SK-N-MC (cell line): ENCODE measurements around the gene DHX8.

Experiments used
- DNase-seq: peaks from one replicate; pipeline ENCODE4 v3.0.0-alpha.2; 2011; ENCODE audit warnings: low read depth, low spot score
- H3K27ac ChIP-seq: fragments of 200-600 bp; sonication (generic); 2 replicates; pipeline ENCODE4 v1.5.1; 2016; ENCODE audit warnings: mixed run types
- H3K36me3 ChIP-seq: fragments of 200-600 bp; sonication (generic); 2 replicates; pipeline ENCODE4 v1.6.1; 2017; ENCODE audit warnings: antibody characterized with exemption, low read length, mixed read lengths; ENCODE audit not compliant: insufficient read depth
- H3K4me3 ChIP-seq: fragments of 200-600 bp; sonication (generic); 2 replicates; pipeline ENCODE4 v1.5.1; 2016
- H3K9ac ChIP-seq: fragments of 200-600 bp; sonication (generic); 2 replicates; pipeline ENCODE4 v1.8.0; 2017; ENCODE audit warnings: mixed run types, mixed read lengths; ENCODE audit not compliant: insufficient read length
- H3K9me3 ChIP-seq: fragments of 200-600 bp; sonication (generic); 2 replicates; pipeline ENCODE4 v1.6.1; 2017; ENCODE audit warnings: low read depth, mild to moderate bottlenecking, antibody characterized with exemption, low read length, moderate library complexity, mixed read lengths
- EZH2 ChIP-seq: fragments of 200-600 bp; sonication (generic); IDR thresholded peaks from one replicate; pipeline ENCODE4 v1.6.1; 2017; ENCODE audit warnings: antibody characterized with exemption
- FOXP2 ChIP-seq: optimal IDR thresholded peaks from 2 replicates; pipeline ENCODE3; 2011; ENCODE audit warnings: mild to moderate bottlenecking, moderate library complexity; ENCODE audit not compliant: insufficient read depth; ENCODE audit errors: extremely low read length, control extremely low read depth
- POLR2AphosphoS5 ChIP-seq: IDR thresholded peaks from 2 replicates; pipeline ENCODE4 v1.6.1; 2012; ENCODE audit warnings: mild to moderate bottlenecking, low read depth, low read length, borderline replicate concordance

Gene DHX8

GRCh38 chr17:43558805-43559160 is 75.0 kb downstream of the DHX8 start:
- no peak for TF ChIP-seq FOXP2
- TF ChIP-seq EZH2 = no peak
- no peak for TF ChIP-seq POLR2AphosphoS5
- DNase-seq = no peak
- Histone ChIP-seq H3K4me3 (no peak overlapping the region), H3K27ac (no peak overlapping the region), H3K9ac (no peak overlapping the region), H3K36me3 (no peaks in the 10 kb centered on the region), H3K9me3 (no peaks in the 10 kb centered on the region)

GRCh38 chr17:43559161-43559816 is 75.5 kb downstream of the DHX8 start:
- Histone ChIP-seq H3K27ac (no peak overlapping the region), H3K9me3 (no peaks in the 10 kb centered on the region), H3K36me3 (no peaks in the 10 kb centered on the region), H3K9ac (no peak overlapping the region), H3K4me3 (no peak overlapping the region)
- DNase-seq = no peak
- TF ChIP-seq FOXP2 (no peak), POLR2AphosphoS5 (no peak)

- no peak for DNase-seq
- Histone ChIP-seq H3K9ac (no peak overlapping the region), H3K27ac (no peak overlapping the region), H3K36me3 (no peaks in the 10 kb centered on the region), H3K4me3 (no peak overlapping the region), H3K9me3 (no peaks in the 10 kb centered on the region)
- TF ChIP-seq EZH2 (no peak), FOXP2 (no peak), POLR2AphosphoS5 (no peak)
Measured at GRCh38 chr17:43560461-43561427, 77.0 kb downstream of the DHX8 start.

GRCh38 chr17:43562679-43563599 is 79.2 kb downstream of the DHX8 start:
- no peak for DNase-seq
- TF ChIP-seq FOXP2 (no peak), EZH2 (no peak), POLR2AphosphoS5 (no peak)

GRCh38 chr17:43563600-43564594 is 80.1 kb downstream of the DHX8 start:
- Histone ChIP-seq H3K36me3 (no peaks in the 10 kb centered on the region), H3K9ac (no peak overlapping the region), H3K4me3 (no peak overlapping the region), H3K27ac (no peak overlapping the region), H3K9me3 (no peaks in the 10 kb centered on the region)
- DNase-seq = no peak
- no peak for TF ChIP-seq POLR2AphosphoS5
- no peak for TF ChIP-seq FOXP2
- TF ChIP-seq EZH2 = no peak

More at GRCh38 chr17:43562679-43563599, 79.2 kb downstream of the DHX8 start:
- no peak overlapping the region for H3K27ac ChIP-seq
- H3K4me3 ChIP-seq = peak overlapping the region; percentile 47; the same call in 1 of the 2 replicates
- H3K9me3 ChIP-seq = no peaks in the 10 kb centered on the region
- no peak overlapping the region for H3K9ac ChIP-seq
- no peaks in the 10 kb centered on the region for H3K36me3 ChIP-seq

- Histone ChIP-seq H3K4me3 (no peak overlapping the region), H3K27ac (no peak overlapping the region), H3K9ac (no peak overlapping the region), H3K36me3 (no peaks in the 10 kb centered on the region), H3K9me3 (no peaks in the 10 kb centered on the region)
- TF ChIP-seq EZH2 (no peak), FOXP2 (no peak), POLR2AphosphoS5 (no peak)
- no peak for DNase-seq
Measured at GRCh38 chr17:43568506-43569082, 84.8 kb downstream of the DHX8 start.

GRCh38 chr17:43570518-43570928 is 86.7 kb downstream of the DHX8 start:
- H3K27ac ChIP-seq = no peak overlapping the region
- TF ChIP-seq POLR2AphosphoS5 (no peak), EZH2 (no peak), FOXP2 (no peak)
- DNase-seq = no peak
- H3K9ac ChIP-seq = no peak overlapping the region
- no peaks in the 10 kb centered on the region for H3K9me3 ChIP-seq
- no peak overlapping the region for H3K4me3 ChIP-seq
- no peaks in the 10 kb centered on the region for H3K36me3 ChIP-seq
